ENCODE data around the gene ARL14EPL.
"Not testable (repeated sequence)": the region's sequence is repeated elsewhere in the genome, so short reads cannot be mapped to it uniquely, and the experiment has no call there.

ARL14EPL gene

GRCh38 chr5:116058346-116058936, 26.2 kb downstream of the ARL14EPL start:
- DNase-seq = no peak

- DNase-seq = no peak
These were observed 30.1 kb downstream of the ARL14EPL start for GRCh38 chr5:116062352-116062751.

GRCh38 chr5:116063950-116064349, 31.7 kb downstream of the ARL14EPL start:
- no peak for DNase-seq

- no peak for DNase-seq
These were observed 35.9 kb downstream of the ARL14EPL start for GRCh38 chr5:116068028-116068632.

GRCh38 chr5:116071211-116071610, 38.9 kb downstream of the ARL14EPL start:
- no peak for DNase-seq

- DNase-seq = no peak
These were observed 43.0 kb downstream of the ARL14EPL start for GRCh38 chr5:116075191-116075831.

GRCh38 chr5:116076496-116076895, 44.2 kb downstream of the ARL14EPL start:
- no peak for DNase-seq

- DNase-seq = no peak
These were observed 45.9 kb downstream of the ARL14EPL start for GRCh38 chr5:116078199-116078598.

GRCh38 chr5:116084287-116084691, 52.0 kb downstream of the ARL14EPL start:
- DNase-seq = peak; percentile 25

- DNase-seq = peak; percentile 87
These were observed 52.8 kb downstream of the ARL14EPL start, which contains the start of gene COMMD10 for GRCh38 chr5:116084871-116085715. Gene COMMD10, plus strand, starts transcription at chr5:116085025.

GRCh38 chr5:116086309-116086708, 54.0 kb downstream of the ARL14EPL start:
- not testable (repeated sequence) for DNase-seq

- DNase-seq = no peak
These were observed 55.8 kb downstream of the ARL14EPL start for GRCh38 chr5:116088062-116088461.

GRCh38 chr5:116090302-116090701, 58.0 kb downstream of the ARL14EPL start:
- no peak for DNase-seq

GRCh38 chr5:116091416-116091815, 59.1 kb downstream of the ARL14EPL start:
- DNase-seq = no peak

GRCh38 chr5:116097301-116097700, 65.0 kb downstream of the ARL14EPL start:
- DNase-seq = no peak

- DNase-seq = no peak
These were observed 66.7 kb downstream of the ARL14EPL start for GRCh38 chr5:116098998-116099397.

- DNase-seq = not testable (repeated sequence)
These were observed 72.7 kb downstream of the ARL14EPL start for GRCh38 chr5:116104941-116105340.
